ENCODE data around the gene CHRNB4.

Gene CHRNB4

GRCh38 chr15:78619022-78619950 lies 21.7 kb downstream of the CHRNB4 start:
- ATAC-seq, result peak; percentile 41
- TF ChIP-seq, protein P1, sequence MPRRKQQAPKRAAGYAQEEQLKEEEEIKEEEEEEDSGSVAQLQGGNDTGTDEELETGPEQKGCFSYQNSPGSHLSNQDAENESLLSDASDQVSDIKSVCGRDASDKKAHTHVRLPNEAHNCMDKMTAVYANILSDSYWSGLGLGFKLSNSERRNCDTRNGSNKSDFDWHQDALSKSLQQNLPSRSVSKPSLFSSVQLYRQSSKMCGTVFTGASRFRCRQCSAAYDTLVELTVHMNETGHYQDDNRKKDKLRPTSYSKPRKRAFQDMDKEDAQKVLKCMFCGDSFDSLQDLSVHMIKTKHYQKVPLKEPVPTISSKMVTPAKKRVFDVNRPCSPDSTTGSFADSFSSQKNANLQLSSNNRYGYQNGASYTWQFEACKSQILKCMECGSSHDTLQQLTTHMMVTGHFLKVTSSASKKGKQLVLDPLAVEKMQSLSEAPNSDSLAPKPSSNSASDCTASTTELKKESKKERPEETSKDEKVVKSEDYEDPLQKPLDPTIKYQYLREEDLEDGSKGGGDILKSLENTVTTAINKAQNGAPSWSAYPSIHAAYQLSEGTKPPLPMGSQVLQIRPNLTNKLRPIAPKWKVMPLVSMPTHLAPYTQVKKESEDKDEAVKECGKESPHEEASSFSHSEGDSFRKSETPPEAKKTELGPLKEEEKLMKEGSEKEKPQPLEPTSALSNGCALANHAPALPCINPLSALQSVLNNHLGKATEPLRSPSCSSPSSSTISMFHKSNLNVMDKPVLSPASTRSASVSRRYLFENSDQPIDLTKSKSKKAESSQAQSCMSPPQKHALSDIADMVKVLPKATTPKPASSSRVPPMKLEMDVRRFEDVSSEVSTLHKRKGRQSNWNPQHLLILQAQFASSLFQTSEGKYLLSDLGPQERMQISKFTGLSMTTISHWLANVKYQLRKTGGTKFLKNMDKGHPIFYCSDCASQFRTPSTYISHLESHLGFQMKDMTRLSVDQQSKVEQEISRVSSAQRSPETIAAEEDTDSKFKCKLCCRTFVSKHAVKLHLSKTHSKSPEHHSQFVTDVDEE (CRISPR knock-in tag; IDR thresholded peaks at IDR 0.05), result no peak
- TF ChIP-seq ZNF70 (CRISPR knock-in tag; IDR thresholded peaks at IDR 0.05), result peak; percentile 40; the same call in 1 of the 2 replicates
- TF ChIP-seq CSRNP3 (CRISPR knock-in tag; IDR thresholded peaks at IDR 0.05), result 0 out of 2 replicates have a peak, but pooled peaks have one; percentile 41
- TF ChIP-seq GLIS3 (CRISPR knock-in tag; IDR thresholded peaks at IDR 0.05), result 0 out of 2 replicates have a peak, but pooled peaks have one; percentile 3
- no peak for TF ChIP-seq ZNF565 (CRISPR knock-in tag; conservative IDR thresholded peaks at IDR 0.05; ENCODE audit: low read depth)
- TF ChIP-seq, protein P2, sequence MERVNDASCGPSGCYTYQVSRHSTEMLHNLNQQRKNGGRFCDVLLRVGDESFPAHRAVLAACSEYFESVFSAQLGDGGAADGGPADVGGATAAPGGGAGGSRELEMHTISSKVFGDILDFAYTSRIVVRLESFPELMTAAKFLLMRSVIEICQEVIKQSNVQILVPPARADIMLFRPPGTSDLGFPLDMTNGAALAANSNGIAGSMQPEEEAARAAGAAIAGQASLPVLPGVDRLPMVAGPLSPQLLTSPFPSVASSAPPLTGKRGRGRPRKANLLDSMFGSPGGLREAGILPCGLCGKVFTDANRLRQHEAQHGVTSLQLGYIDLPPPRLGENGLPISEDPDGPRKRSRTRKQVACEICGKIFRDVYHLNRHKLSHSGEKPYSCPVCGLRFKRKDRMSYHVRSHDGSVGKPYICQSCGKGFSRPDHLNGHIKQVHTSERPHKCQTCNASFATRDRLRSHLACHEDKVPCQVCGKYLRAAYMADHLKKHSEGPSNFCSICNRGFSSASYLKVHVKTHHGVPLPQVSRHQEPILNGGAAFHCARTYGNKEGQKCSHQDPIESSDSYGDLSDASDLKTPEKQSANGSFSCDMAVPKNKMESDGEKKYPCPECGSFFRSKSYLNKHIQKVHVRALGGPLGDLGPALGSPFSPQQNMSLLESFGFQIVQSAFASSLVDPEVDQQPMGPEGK (CRISPR knock-in tag; IDR thresholded peaks at IDR 0.05; ENCODE audit: borderline replicate concordance), result peak; percentile 11; the same call in 1 of the 2 replicates
- TF ChIP-seq TOX (CRISPR knock-in tag; IDR thresholded peaks at IDR 0.05; ENCODE audit: borderline replicate concordance), result no peak
- no peak for TF ChIP-seq BACH2 (CRISPR knock-in tag; IDR thresholded peaks at IDR 0.05; ENCODE audit: borderline replicate concordance)
- TF ChIP-seq ZFP3 (CRISPR knock-in tag; IDR thresholded peaks at IDR 0.05), result no peak

- peak; percentile 85 for ATAC-seq
- TF ChIP-seq ZNF8 (CRISPR knock-in tag; IDR thresholded peaks at IDR 0.05) (no peak), TCF4 (CRISPR knock-in tag; IDR thresholded peaks at IDR 0.05; ENCODE audit: borderline replicate concordance) (peak; percentile 98), GLIS3 (CRISPR knock-in tag; IDR thresholded peaks at IDR 0.05) (0 out of 2 replicates have a peak, but pooled peaks have one; percentile 46), ARNTL (CRISPR knock-in tag; IDR thresholded peaks at IDR 0.05; ENCODE audit: borderline replicate concordance, low read depth) (no peak), POU6F1 (CRISPR knock-in tag; IDR thresholded peaks at IDR 0.05; ENCODE audit: borderline replicate concordance, low read depth) (0 out of 2 replicates have a peak, but pooled peaks have one; percentile 21), ZC3H10 (CRISPR knock-in tag; IDR thresholded peaks at IDR 0.05) (no peak), RARB (CRISPR knock-in tag; IDR thresholded peaks at IDR 0.05) (no peak), ZNF565 (CRISPR knock-in tag; conservative IDR thresholded peaks at IDR 0.05; ENCODE audit: low read depth) (no peak), ZFP30 (CRISPR knock-in tag; IDR thresholded peaks at IDR 0.05) (no peak), PPARA (CRISPR knock-in tag; IDR thresholded peaks at IDR 0.05; ENCODE audit: borderline replicate concordance) (no peak), OSR1 (CRISPR knock-in tag; IDR thresholded peaks at IDR 0.05) (no peak), SNAI2 (CRISPR knock-in tag; IDR thresholded peaks at IDR 0.05) (peak; percentile 24; the same call in 1 of the 2 replicates), CSDC2 (CRISPR knock-in tag; IDR thresholded peaks at IDR 0.05) (no peak), ZFP3 (CRISPR knock-in tag; IDR thresholded peaks at IDR 0.05) (0 out of 2 replicates have a peak, but pooled peaks have one; percentile 69), CSRNP3 (CRISPR knock-in tag; IDR thresholded peaks at IDR 0.05) (no peak)
- TF ChIP-seq, protein P2 (CRISPR knock-in tag; IDR thresholded peaks at IDR 0.05; ENCODE audit: borderline replicate concordance), result no peak
- TF ChIP-seq, protein P1 (CRISPR knock-in tag; IDR thresholded peaks at IDR 0.05), result peak; percentile 94
- TF ChIP-seq, protein P3, sequence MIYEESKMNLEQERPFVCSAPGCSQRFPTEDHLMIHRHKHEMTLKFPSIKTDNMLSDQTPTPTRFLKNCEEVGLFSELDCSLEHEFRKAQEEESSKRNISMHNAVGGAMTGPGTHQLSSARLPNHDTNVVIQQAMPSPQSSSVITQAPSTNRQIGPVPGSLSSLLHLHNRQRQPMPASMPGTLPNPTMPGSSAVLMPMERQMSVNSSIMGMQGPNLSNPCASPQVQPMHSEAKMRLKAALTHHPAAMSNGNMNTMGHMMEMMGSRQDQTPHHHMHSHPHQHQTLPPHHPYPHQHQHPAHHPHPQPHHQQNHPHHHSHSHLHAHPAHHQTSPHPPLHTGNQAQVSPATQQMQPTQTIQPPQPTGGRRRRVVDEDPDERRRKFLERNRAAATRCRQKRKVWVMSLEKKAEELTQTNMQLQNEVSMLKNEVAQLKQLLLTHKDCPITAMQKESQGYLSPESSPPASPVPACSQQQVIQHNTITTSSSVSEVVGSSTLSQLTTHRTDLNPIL (CRISPR knock-in tag; IDR thresholded peaks at IDR 0.05; ENCODE audit: low read depth), result peak; percentile 86; the same call in 1 of the 2 replicates
These were observed 22.5 kb downstream of the CHRNB4 start for GRCh38 chr15:78618490-78618934.
